CD4-positive, alpha-beta T cell treated with Interleukin-6 for 4 hours (primary cell): ENCODE measurements around the gene DDX56.
A peak's percentile ranks its signal among the peaks of the same experiment; 100 is the strongest.
"Not testable (repeated sequence)": the region's sequence is repeated elsewhere in the genome, so short reads cannot be mapped to it uniquely, and the experiment has no call there.

Source experiments
- DNase-seq: peaks from one replicate; pipeline ENCODE4 v3.0.0-alpha.2; 2020; ENCODE audit warnings: mixed read lengths

The DDX56 gene

GRCh38 chr7:44561962-44562621 is 11.6 kb downstream of the DDX56 start:
- no peak for DNase-seq

GRCh38 chr7:44561481-44561880 is 12.2 kb downstream of the DDX56 start:
- DNase-seq = no peak

- no peak for DNase-seq
These were observed 14.2 kb downstream of the DDX56 start for GRCh38 chr7:44559485-44559884.

GRCh38 chr7:44557485-44557884 is 16.2 kb downstream of the DDX56 start:
- DNase-seq = no peak

- DNase-seq = no peak
These were observed 18.4 kb downstream of the DDX56 start for GRCh38 chr7:44555350-44555749.

- not testable (repeated sequence) for DNase-seq
These were observed 21.2 kb downstream of the DDX56 start for GRCh38 chr7:44552473-44553005.

- DNase-seq = no peak
These were observed 24.3 kb downstream of the DDX56 start for GRCh38 chr7:44549457-44549856.

GRCh38 chr7:44548893-44549292 is 24.8 kb downstream of the DDX56 start:
- no peak for DNase-seq

- no peak for DNase-seq
These were observed 26.0 kb downstream of the DDX56 start for GRCh38 chr7:44547536-44548231.

- no peak for DNase-seq
These were observed 31.7 kb downstream of the DDX56 start for GRCh38 chr7:44541876-44542610.

GRCh38 chr7:44541028-44541869 is 32.5 kb downstream of the DDX56 start, which contains the start of gene NPC1L1:
NPC1L1 (minus strand) TSS chr7:44541330; CDS start chr7:44541259, 71 bp downstream.
- DNase-seq = no peak

- DNase-seq = no peak
These were observed 33.1 kb downstream of the DDX56 start for GRCh38 chr7:44540592-44541027.

- no peak for DNase-seq
These were observed 33.8 kb downstream of the DDX56 start for GRCh38 chr7:44539669-44540506.

GRCh38 chr7:44538798-44539668 is 34.7 kb downstream of the DDX56 start:
- no peak for DNase-seq

GRCh38 chr7:44538093-44538797 is 35.5 kb downstream of the DDX56 start:
- DNase-seq = no peak

GRCh38 chr7:44537442-44537841 is 36.3 kb downstream of the DDX56 start:
- no peak for DNase-seq

GRCh38 chr7:44536090-44536489 is 37.6 kb downstream of the DDX56 start:
- DNase-seq = no peak

GRCh38 chr7:44535348-44536064 is 38.2 kb downstream of the DDX56 start:
- no peak for DNase-seq

GRCh38 chr7:44534501-44534900 is 39.2 kb downstream of the DDX56 start:
- peak; percentile 47 for DNase-seq
